Parathyroid adenoma (tissue), 2 donors: ENCODE data around the gene SURF6.

Source experiments
- H2AFZ ChIP-seq: fragments of 300-600 bp; sonication (generic); one replicate; pipeline ENCODE4 v1.7.0; 2017; ENCODE audit warnings: antibody characterized with exemption, mild to moderate bottlenecking
- H3K27ac ChIP-seq: fragments of 300-600 bp; sonication (generic); one replicate; pipeline ENCODE4 v1.7.0; 2017
- H3K27me3 ChIP-seq: fragments of 300-600 bp; sonication (generic); one replicate; pipeline ENCODE4 v1.7.0; 2017; ENCODE audit warnings: low read length; ENCODE audit not compliant: control insufficient read depth, insufficient read depth
- H3K36me3 ChIP-seq: fragments of 300-600 bp; sonication (generic); one replicate; pipeline ENCODE4 v1.7.0; 2017; ENCODE audit warnings: low read length; ENCODE audit not compliant: control insufficient read depth, insufficient read depth
- H3K4me1 ChIP-seq: fragments of 300-600 bp; sonication (generic); one replicate; pipeline ENCODE4 v1.7.0; 2017; ENCODE audit warnings: control low read depth
- H3K4me2 ChIP-seq: fragments of 300-600 bp; sonication (generic); one replicate; pipeline ENCODE4 v1.7.0; 2017; ENCODE audit warnings: low read length
- H3K4me3 ChIP-seq: fragments of 300-600 bp; sonication (generic); one replicate; pipeline ENCODE4 v1.7.0; 2017; ENCODE audit warnings: low read depth, low read length
- H3K79me2 ChIP-seq: fragments of 300-600 bp; sonication (generic); one replicate; pipeline ENCODE4 v1.7.0; 2017; ENCODE audit warnings: control low read depth
- H3K9ac ChIP-seq: fragments of 300-600 bp; sonication (generic); one replicate; pipeline ENCODE4 v1.7.0; 2017; ENCODE audit warnings: mild to moderate bottlenecking
- H3K9me3 ChIP-seq: fragments of 300-600 bp; sonication (generic); one replicate; pipeline ENCODE4 v1.7.0; 2017; ENCODE audit warnings: low read length; ENCODE audit not compliant: control insufficient read depth
- CTCF ChIP-seq: fragments of 300-600 bp; sonication (generic); IDR thresholded peaks from one replicate; pipeline ENCODE4 v1.7.0; 2017; ENCODE audit warnings: antibody characterized with exemption, mild to moderate bottlenecking
- donor health status: primary hyperparathyroidism.

Gene SURF6

GRCh38 chr9:133356391-133357091 lies 20.6 kb upstream of the SURF6 start, which contains the start of the genes SURF1 and SURF2:
TSS of gene SURF1 (minus strand) at chr9:133356487. CDS start at chr9:133356453, 34 bp downstream.
TSS of gene SURF2 (plus strand) at chr9:133356550. CDS start at chr9:133356593, 43 bp downstream.
- TF ChIP-seq CTCF = peak; percentile 5
- no peaks in the 10 kb centered on the region for H3K79me2 ChIP-seq
- no peaks in the 10 kb centered on the region for H3K27me3 ChIP-seq
- H3K27ac ChIP-seq = peak within 1 kb of the TSS; percentile 44
- H2AFZ ChIP-seq = peak within 1 kb of the TSS; percentile 79
- no peaks in the 10 kb centered on the region for H3K9me3 ChIP-seq
- H3K9ac ChIP-seq = no peak within 1 kb of the TSS
- H3K36me3 ChIP-seq = no peaks in the 10 kb centered on the region
- peak within 1 kb of the TSS; percentile 74 for H3K4me3 ChIP-seq
- peaks cover 3% of the 10 kb centered on the region for H3K4me1 ChIP-seq
- peak within 1 kb of the TSS; percentile 88 for H3K4me2 ChIP-seq

- H3K27ac ChIP-seq = no peak overlapping the region
- peak overlapping the region; percentile 88 for H3K4me2 ChIP-seq
- H3K9me3 ChIP-seq = no peaks in the 10 kb centered on the region
- H3K27me3 ChIP-seq = no peaks in the 10 kb centered on the region
- peak overlapping the region; percentile 74 for H3K4me3 ChIP-seq
- no peak overlapping the region for H3K9ac ChIP-seq
- no peaks in the 10 kb centered on the region for H3K79me2 ChIP-seq
- no peak for TF ChIP-seq CTCF
- peaks cover 3% of the 10 kb centered on the region for H3K4me1 ChIP-seq
- H2AFZ ChIP-seq = no peak overlapping the region
- H3K36me3 ChIP-seq = no peaks in the 10 kb centered on the region
Measured at GRCh38 chr9:133355881-133356357, 19.9 kb upstream of the SURF6 start.

- no peak for TF ChIP-seq CTCF
- Histone ChIP-seq H3K27me3 (no peaks in the 10 kb centered on the region), H3K4me2 (no peak overlapping the region), H2AFZ (no peak overlapping the region), H3K9me3 (no peaks in the 10 kb centered on the region), H3K9ac (no peak overlapping the region), H3K79me2 (no peaks in the 10 kb centered on the region), H3K36me3 (no peaks in the 10 kb centered on the region), H3K4me3 (no peak overlapping the region), H3K4me1 (peaks cover 3% of the 10 kb centered on the region), H3K27ac (no peak overlapping the region)
Measured at GRCh38 chr9:133354766-133355165, 18.8 kb upstream of the SURF6 start.

- Histone ChIP-seq H3K4me3 (no peak overlapping the region), H3K4me1 (peaks cover 6% of the 10 kb centered on the region), H3K9me3 (no peaks in the 10 kb centered on the region), H3K27ac (no peak overlapping the region), H3K9ac (no peak overlapping the region), H3K27me3 (no peaks in the 10 kb centered on the region), H3K4me2 (no peak overlapping the region), H2AFZ (no peak overlapping the region), H3K36me3 (no peaks in the 10 kb centered on the region), H3K79me2 (no peaks in the 10 kb centered on the region)
- TF ChIP-seq CTCF = no peak
Measured at GRCh38 chr9:133353548-133353947, 17.6 kb upstream of the SURF6 start.
